ENCODE measurements around the gene SEMA6A. TPM values are rescaled to one million over a fixed set of nuclear protein-coding genes. Genes with fewer than 3 reads are reported as not detected.

SEMA6A gene
- total and polyA plus RNA-seq, 2 experiments from 2014 or later: 233 to 400 TPM

GRCh38 chr5:116487045-116487444, 87.6 kb downstream of the SEMA6A start (continued):
- TF ChIP-seq ZNF462 (CRISPR knock-in tag; IDR thresholded peaks at IDR 0.05) (no peak), STAT1 (IDR thresholded peaks at IDR 0.05; ENCODE audit: unreplicated experiment) (no peak), REST (IDR thresholded peaks at IDR 0.05; ENCODE audit: unreplicated experiment) (no peak), EZH2 (IDR thresholded peaks at IDR 0.05; ENCODE audit: low read depth, unreplicated experiment) (no peak), CTCF (conservative IDR thresholded peaks at IDR 0.05; ENCODE audit: low read depth in 2 of 2) (no peak), EZH2phosphoT487 (IDR thresholded peaks at IDR 0.05; ENCODE audit: unreplicated experiment) (no peak), NANOG (IDR thresholded peaks at IDR 0.05; ENCODE audit: borderline replicate concordance) (no peak), CREB1 (CRISPR knock-in tag; IDR thresholded peaks at IDR 0.05; ENCODE audit: low read depth) (no peak), JUNB (IDR thresholded peaks at IDR 0.05; ENCODE audit: unreplicated experiment) (no peak)

All from GM23338 (cell line).